ENCODE data around the gene HELZ2. TPM values are rescaled to one million over a fixed set of nuclear protein-coding genes. Genes with fewer than 3 reads are reported as not detected.

Gene HELZ2
- total and polyA plus RNA-seq, 7 experiments from 2014 or later: 3.8 to 102 (median 24.9) TPM

- Mint-ChIP-seq H3K4me3 (no peak overlapping the region), H3K4me1 (peaks cover 9 to 16% (median 13%) of the 10 kb centered on the region in 7 donors), H3K27ac (peak overlapping the region in 1 of 9 donors; percentile 68), H3K27me3 (peaks cover 0 to 27% (median 5%) of the 10 kb centered on the region in 5 donors), H3K36me3 (no peaks in the 10 kb centered on the region), H3K9me3 (no peaks in the 10 kb centered on the region)
- ChIA-PET CTCF (interaction anchor here (1.0 kb wide), 1 partner anchor 12 kb away, joined by 3 read pairs; no protein-coding TSS in a partner anchor), POLR2A (interaction anchor here (1.0 to 1.2 kb wide), 2 partner anchors 10 to 27 kb away, joined by 3 read pairs; no protein-coding TSS in a partner anchor)
- Histone ChIP-seq H3K9me3 (ENCODE audit: control insufficient read depth in 2 of 3, low read length in 3 of 3) (no peaks in the 10 kb centered on the region), H3K27ac (ENCODE audit: low read depth, low read length) (no peak overlapping the region), H3K4me1 (ENCODE audit: control insufficient read depth in 2 of 2, insufficient read depth in 2 of 2, low read length in 2 of 2) (peaks cover 13 to 21% of the 10 kb centered on the region in 2 donors), H3K4me3 (ENCODE audit: low read length) (no peak overlapping the region), H3K36me3 (ENCODE audit: control insufficient read depth in 2 of 3, insufficient read depth in 3 of 3, low read length in 3 of 3) (no peaks in the 10 kb centered on the region), H3K27me3 (ENCODE audit: control insufficient read depth in 2 of 2, insufficient read depth in 2 of 2, low read length in 2 of 2) (no peaks in the 10 kb centered on the region)
- intact Hi-C loops (cut with micrococcal nuclease): no loop called here
- DNase-seq: no peak
- no peak for ATAC-seq
These were observed 24.3 kb downstream of the HELZ2 start for GRCh38 chr20:63549679-63550282.

GRCh38 chr20:63549019-63549418 lies 25.0 kb downstream of the HELZ2 start:
- Histone ChIP-seq H3K27me3 (ENCODE audit: control insufficient read depth in 2 of 2, insufficient read depth in 2 of 2, low read length in 2 of 2) (no peaks in the 10 kb centered on the region), H3K36me3 (ENCODE audit: control insufficient read depth in 2 of 3, insufficient read depth in 3 of 3, low read length in 3 of 3) (no peaks in the 10 kb centered on the region), H3K4me1 (ENCODE audit: control insufficient read depth in 2 of 2, insufficient read depth in 2 of 2, low read length in 2 of 2) (peaks cover 13 to 17% of the 10 kb centered on the region in 2 donors), H3K4me3 (ENCODE audit: low read length) (no peak overlapping the region), H3K9me3 (ENCODE audit: control insufficient read depth in 2 of 3, low read length in 3 of 3) (no peaks in the 10 kb centered on the region), H3K27ac (ENCODE audit: low read depth, low read length) (no peak overlapping the region)
- ATAC-seq (no peak), DNase-seq (no peak)
- intact Hi-C loops (cut with micrococcal nuclease): no loop called here
- POLR2A ChIA-PET: no interaction called here
- peaks cover 0 to 27% (median 5%) of the 10 kb centered on the region in 5 donors for H3K27me3 Mint-ChIP-seq
- no peak overlapping the region for H3K27ac Mint-ChIP-seq
- H3K36me3 Mint-ChIP-seq: no peaks in the 10 kb centered on the region
- H3K4me1 Mint-ChIP-seq: peaks cover 9 to 16% (median 13%) of the 10 kb centered on the region in 7 donors
- CTCF ChIA-PET: no interaction called here
- H3K4me3 Mint-ChIP-seq: no peak overlapping the region
- no peaks in the 10 kb centered on the region for H3K9me3 Mint-ChIP-seq

GRCh38 chr20:63548542-63548941 lies 25.5 kb downstream of the HELZ2 start:
- no peak overlapping the region for H3K27ac Mint-ChIP-seq
- no peaks in the 10 kb centered on the region for H3K36me3 Mint-ChIP-seq
- no peaks in the 10 kb centered on the region for H3K27me3 ChIP-seq (ENCODE audit: control insufficient read depth in 2 of 2, insufficient read depth in 2 of 2, low read length in 2 of 2)
- intact Hi-C loops (cut with micrococcal nuclease): no loop called here
- no peak overlapping the region for H3K27ac ChIP-seq (ENCODE audit: low read depth, low read length)
- ChIA-PET CTCF (no interaction called here), POLR2A (no interaction called here)
- H3K4me1 Mint-ChIP-seq: peaks cover 13 to 18% (median 16%) of the 10 kb centered on the region in 7 donors
- H3K9me3 Mint-ChIP-seq: no peaks in the 10 kb centered on the region
- DNase-seq (no peak), ATAC-seq (no peak)
- H3K4me3 ChIP-seq (ENCODE audit: low read length): no peak overlapping the region
- H3K27me3 Mint-ChIP-seq: peaks cover 0 to 27% (median 5%) of the 10 kb centered on the region in 5 donors
- H3K4me3 Mint-ChIP-seq: no peak overlapping the region
- no peaks in the 10 kb centered on the region for H3K9me3 ChIP-seq (ENCODE audit: control insufficient read depth in 2 of 3, low read length in 3 of 3)
- peaks cover 13 to 16% of the 10 kb centered on the region in 2 donors for H3K4me1 ChIP-seq (ENCODE audit: control insufficient read depth in 2 of 2, insufficient read depth in 2 of 2, low read length in 2 of 2)
- no peaks in the 10 kb centered on the region for H3K36me3 ChIP-seq (ENCODE audit: control insufficient read depth in 2 of 3, insufficient read depth in 3 of 3, low read length in 3 of 3)

- Histone ChIP-seq H3K4me3 (ENCODE audit: low read length) (no peak within 1 kb of the TSS), H3K27ac (ENCODE audit: low read depth, low read length) (no peak within 1 kb of the TSS), H3K36me3 (ENCODE audit: control insufficient read depth in 2 of 3, insufficient read depth in 3 of 3, low read length in 3 of 3) (no peaks in the 10 kb centered on the region), H3K4me1 (ENCODE audit: control insufficient read depth in 2 of 2, insufficient read depth in 2 of 2, low read length in 2 of 2) (peaks cover 9 to 10% of the 10 kb centered on the region in 2 donors), H3K9me3 (ENCODE audit: control insufficient read depth in 2 of 3, low read length in 3 of 3) (no peaks in the 10 kb centered on the region), H3K27me3 (ENCODE audit: control insufficient read depth in 2 of 2, insufficient read depth in 2 of 2, low read length in 2 of 2) (no peaks in the 10 kb centered on the region)
- no peaks in the 10 kb centered on the region for H3K9me3 Mint-ChIP-seq
- no peak for ATAC-seq
- ChIA-PET POLR2A (interaction anchor here (1.2 kb wide), 1 partner anchor 9 kb away, joined by 3 read pairs; no protein-coding TSS in a partner anchor), CTCF (no interaction called here)
- H3K36me3 Mint-ChIP-seq: no peaks in the 10 kb centered on the region
- H3K27me3 Mint-ChIP-seq: peaks cover 0 to 27% (median 5%) of the 10 kb centered on the region in 5 donors
- H3K4me1 Mint-ChIP-seq: peaks cover 10 to 17% (median 14%) of the 10 kb centered on the region in 7 donors
- intact Hi-C loops (cut with micrococcal nuclease): no loop called here
- peak within 1 kb of the TSS in 1 of 9 donors; percentile 32 for H3K27ac Mint-ChIP-seq
- H3K4me3 Mint-ChIP-seq: no peak within 1 kb of the TSS
- no peak for DNase-seq
These were observed 26.1 kb downstream of the HELZ2 start, which contains the start of gene SRMS for GRCh38 chr20:63547725-63548480. SRMS (minus strand) TSS chr20:63547749; CDS start chr20:63547463, 286 bp downstream.

- intact Hi-C loops (cut with micrococcal nuclease): no loop called here
- Histone ChIP-seq H3K4me3 (ENCODE audit: low read length) (no peak overlapping the region), H3K27me3 (ENCODE audit: control insufficient read depth in 2 of 2, insufficient read depth in 2 of 2, low read length in 2 of 2) (no peaks in the 10 kb centered on the region), H3K27ac (ENCODE audit: low read depth, low read length) (no peak overlapping the region), H3K4me1 (ENCODE audit: control insufficient read depth in 2 of 2, insufficient read depth in 2 of 2, low read length in 2 of 2) (peaks cover 1 to 2% of the 10 kb centered on the region in 2 donors), H3K36me3 (ENCODE audit: control insufficient read depth in 2 of 3, insufficient read depth in 3 of 3, low read length in 3 of 3) (no peaks in the 10 kb centered on the region), H3K9me3 (ENCODE audit: control insufficient read depth in 2 of 3, low read length in 3 of 3) (no peaks in the 10 kb centered on the region)
- peak overlapping the region in 1 of 9 donors; percentile 32 for H3K27ac Mint-ChIP-seq
- no peak overlapping the region for H3K4me3 Mint-ChIP-seq
- ATAC-seq: peak; percentile 15
- peaks cover 0 to 24% (median 5%) of the 10 kb centered on the region in 5 donors for H3K27me3 Mint-ChIP-seq
- H3K4me1 Mint-ChIP-seq: peaks cover 3 to 10% (median 7%) of the 10 kb centered on the region in 7 donors
- H3K36me3 Mint-ChIP-seq: no peaks in the 10 kb centered on the region
- DNase-seq: no peak
- H3K9me3 Mint-ChIP-seq: no peaks in the 10 kb centered on the region
- ChIA-PET CTCF (no interaction called here), POLR2A (interaction anchor here (1.2 kb wide), 1 partner anchor 8 kb away, joined by 3 read pairs; no protein-coding TSS in a partner anchor)
These were observed 26.9 kb downstream of the HELZ2 start for GRCh38 chr20:63546956-63547724.

- peak; percentile 11 for ATAC-seq
- H3K4me3 Mint-ChIP-seq: no peak overlapping the region
- H3K36me3 ChIP-seq (ENCODE audit: control insufficient read depth in 2 of 3, insufficient read depth in 3 of 3, low read length in 3 of 3): no peaks in the 10 kb centered on the region
- H3K27ac Mint-ChIP-seq: peak overlapping the region in 3 of 9 donors; percentile 5 to 32 (median 25)
- no peaks in the 10 kb centered on the region for H3K27me3 ChIP-seq (ENCODE audit: control insufficient read depth in 2 of 2, insufficient read depth in 2 of 2, low read length in 2 of 2)
- ChIA-PET CTCF (interaction anchor here (0.7 kb wide), 1 partner anchor 9 kb away, joined by 4 read pairs; the partner anchor contains the start of gene PTK6), POLR2A (no interaction called here)
- peaks cover 2 to 9% (median 5%) of the 10 kb centered on the region in 7 donors for H3K4me1 Mint-ChIP-seq
- DNase-seq: no peak
- no peaks in the 10 kb centered on the region for H3K36me3 Mint-ChIP-seq
- H3K27me3 Mint-ChIP-seq: peaks cover 0 to 24% (median 5%) of the 10 kb centered on the region in 5 donors
- no peak overlapping the region for H3K4me3 ChIP-seq (ENCODE audit: low read length)
- H3K4me1 ChIP-seq (ENCODE audit: control insufficient read depth in 2 of 2, insufficient read depth in 2 of 2, low read length in 2 of 2): no peaks in the 10 kb centered on the region
- H3K9me3 Mint-ChIP-seq: no peaks in the 10 kb centered on the region
- H3K9me3 ChIP-seq (ENCODE audit: control insufficient read depth in 2 of 3, low read length in 3 of 3): no peaks in the 10 kb centered on the region
- no peak overlapping the region for H3K27ac ChIP-seq (ENCODE audit: low read depth, low read length)
- intact Hi-C loops (cut with micrococcal nuclease): no loop called here
These were observed 27.6 kb downstream of the HELZ2 start for GRCh38 chr20:63546256-63546955.

Measured in naive thymus-derived CD4-positive, alpha-beta T cell (primary cell).